HEK293 (cell line): ENCODE results near the gene KCND2.

Experiments used
- CTCF ChIA-PET: fragments of 350-600 bp; formaldehyde crosslinking; extraction: SDS; loops from one replicate; lab custom pipeline; 2021; ENCODE audit warnings: antibody characterized with exemption; lab: Yijun Ruan, JAX
- POLR2A ChIA-PET: fragments of 300-600 bp; formaldehyde crosslinking; extraction: SDS; loops from one replicate; lab custom pipeline; 2020; ENCODE audit warnings: antibody characterized with exemption, inconsistent platforms; lab: Yijun Ruan, JAX
- H3K27ac ChIP-seq: fragments of 200-500 bp; sonication (Bioruptor generic); 2 replicates; pipeline ENCODE4 v1.5.1; 2014; ENCODE audit warnings: low read depth, low read length, control low read depth, inconsistent platforms; ENCODE audit errors: extremely low read depth
- H3K36me3 ChIP-seq, 2 experiments: fragments of 200-500 bp in 1 of 2; sonication (Bioruptor generic) in 1 of 2; 1 replicate in 1 of 2; 2 replicates in 1 of 2; pipeline ENCODE4 v1.5.1; 2014 to 2017; ENCODE audit warnings: inconsistent platforms in 2 of 2, low read length in 2 of 2; ENCODE audit not compliant: control insufficient read depth in 2 of 2, insufficient read depth in 1 of 2
- H3K4me1 ChIP-seq: fragments of 200-500 bp; sonication (Bioruptor generic); 2 replicates; pipeline ENCODE4 v1.5.1; 2014; ENCODE audit warnings: mild to moderate bottlenecking, low read length, inconsistent platforms; ENCODE audit not compliant: control insufficient read depth, insufficient read depth
- H3K4me3 ChIP-seq: 2 replicates; pipeline ENCODE4 v1.5.1; 2011; ENCODE audit warnings: low read depth, mild to moderate bottlenecking, control low read depth, low read length, moderate library complexity
- H3K9me3 ChIP-seq: fragments of 200-500 bp; sonication (Bioruptor generic); 2 replicates; pipeline ENCODE4 v1.5.1; 2014; ENCODE audit warnings: low read depth, low read length, inconsistent platforms; ENCODE audit not compliant: control insufficient read depth, insufficient read depth
- AEBP2 ChIP-seq: fragments of 450-650 bp; formaldehyde crosslinking; IDR thresholded peaks from 2 replicates; pipeline ENCODE4 v1.5.1; 2016; ENCODE audit warnings: missing biosample characterization, missing genetic modification characterization, borderline replicate concordance
- CTCF ChIP-seq: fragments of 450-650 bp; formaldehyde crosslinking; IDR thresholded peaks from 2 replicates; pipeline ENCODE4 v1.5.1; 2016; ENCODE audit warnings: missing biosample characterization, missing genetic modification characterization
- GLIS1 ChIP-seq: fragments of 450-650 bp; formaldehyde crosslinking; IDR thresholded peaks from 2 replicates; pipeline ENCODE4 v1.5.1; 2016; ENCODE audit warnings: missing biosample characterization, missing genetic modification characterization
- KLF1 ChIP-seq: fragments of 450-650 bp; formaldehyde crosslinking; IDR thresholded peaks from 2 replicates; pipeline ENCODE4 v1.5.1; 2016; ENCODE audit warnings: missing biosample characterization, missing genetic modification characterization
- MEIS1 ChIP-seq: sonication (generic); formaldehyde crosslinking; IDR thresholded peaks from 2 replicates; pipeline ENCODE4 v1.8.1; 2022; ENCODE audit warnings: missing genetic modification reagents, mild to moderate bottlenecking, borderline replicate concordance
- SP7 ChIP-seq: fragments of 450-650 bp; formaldehyde crosslinking; IDR thresholded peaks from 2 replicates; pipeline ENCODE4 v1.5.1; 2016; ENCODE audit warnings: missing biosample characterization, missing genetic modification characterization
- TSHZ1 ChIP-seq: fragments of 450-650 bp; formaldehyde crosslinking; IDR thresholded peaks from 2 replicates; pipeline ENCODE4 v1.5.1; 2016; ENCODE audit warnings: missing biosample characterization, missing genetic modification characterization, borderline replicate concordance
- ZBTB11 ChIP-seq: fragments of 450-650 bp; formaldehyde crosslinking; conservative IDR thresholded peaks from 2 replicates; pipeline ENCODE4 v1.5.1; 2016; ENCODE audit warnings: low read depth, missing biosample characterization, missing genetic modification characterization
- ZBTB44 ChIP-seq: fragments of 450-650 bp; IDR thresholded peaks from 2 replicates; pipeline ENCODE4 v1.5.1; 2018; ENCODE audit warnings: missing biosample characterization, mild to moderate bottlenecking, missing genetic modification characterization
- ZFP37 ChIP-seq: fragments of 450-650 bp; formaldehyde crosslinking; IDR thresholded peaks from 2 replicates; pipeline ENCODE4 v1.5.1; 2016; ENCODE audit warnings: missing biosample characterization, missing genetic modification characterization
- ZFP69B ChIP-seq: fragments of 450-650 bp; formaldehyde crosslinking; IDR thresholded peaks from 2 replicates; pipeline ENCODE4 v1.5.1; 2016; ENCODE audit warnings: missing biosample characterization, missing genetic modification characterization
- ZNF112 ChIP-seq: fragments of 450-650 bp; formaldehyde crosslinking; IDR thresholded peaks from 2 replicates; pipeline ENCODE4 v1.5.0; 2017; ENCODE audit warnings: missing biosample characterization, missing genetic modification characterization
- ZNF202 ChIP-seq: fragments of 450-650 bp; formaldehyde crosslinking; IDR thresholded peaks from 2 replicates; pipeline ENCODE4 v1.5.1; 2016; ENCODE audit warnings: missing biosample characterization, missing genetic modification characterization, borderline replicate concordance
- ZNF292 ChIP-seq: fragments of 450-650 bp; formaldehyde crosslinking; IDR thresholded peaks from 2 replicates; pipeline ENCODE4 v1.5.1; 2016; ENCODE audit warnings: low read depth, missing biosample characterization, missing genetic modification characterization, borderline replicate concordance
- ZNF311 ChIP-seq: fragments of 450-650 bp; formaldehyde crosslinking; IDR thresholded peaks from 2 replicates; pipeline ENCODE4 v1.5.1; 2017; ENCODE audit warnings: missing biosample characterization, missing genetic modification characterization, borderline replicate concordance
- ZNF341 ChIP-seq: fragments of 450-650 bp; formaldehyde crosslinking; IDR thresholded peaks from 2 replicates; pipeline ENCODE4; 2016; ENCODE audit warnings: low read depth, missing biosample characterization, missing genetic modification characterization
- ZNF501 ChIP-seq: fragments of 450-650 bp; formaldehyde crosslinking; IDR thresholded peaks from 2 replicates; pipeline ENCODE4 v1.5.1; 2016; ENCODE audit warnings: missing biosample characterization, missing genetic modification characterization
- ZNF558 ChIP-seq: fragments of 450-650 bp; formaldehyde crosslinking; IDR thresholded peaks from 2 replicates; pipeline ENCODE4 v1.5.1; 2016; ENCODE audit warnings: missing biosample characterization, missing genetic modification characterization
- ZNF561 ChIP-seq: fragments of 450-650 bp; IDR thresholded peaks from 2 replicates; pipeline ENCODE4 v1.5.1; 2018; ENCODE audit warnings: missing biosample characterization, missing genetic modification characterization, borderline replicate concordance
- ZNF596 ChIP-seq: fragments of 450-650 bp; IDR thresholded peaks from 2 replicates; pipeline ENCODE4 v1.5.0; 2018; ENCODE audit warnings: missing biosample characterization, mild to moderate bottlenecking, missing genetic modification characterization, moderate library complexity
- ZNF654 ChIP-seq: fragments of 450-650 bp; formaldehyde crosslinking; IDR thresholded peaks from 2 replicates; pipeline ENCODE4 v1.5.1; 2016; ENCODE audit warnings: low read depth, missing biosample characterization, missing genetic modification characterization
- ZXDB ChIP-seq: fragments of 450-650 bp; formaldehyde crosslinking; IDR thresholded peaks from 2 replicates; pipeline ENCODE4 v1.5.1; 2016; ENCODE audit warnings: missing biosample characterization, missing genetic modification characterization

The KCND2 gene

GRCh38 chr7:120553491-120553890 is 280.5 kb downstream of the KCND2 start:
- Histone ChIP-seq H3K4me1 (0 out of 2 replicates have a peak, but pooled peaks cover 3% of the 10 kb centered on the region), H3K9me3 (no peaks in the 10 kb centered on the region), H3K36me3 (no peaks in the 10 kb centered on the region), H3K4me3 (no peak overlapping the region), H3K27ac (no peak overlapping the region)
- no peak for TF ChIP-seq AEBP2 (tag by site-specific recombination)
- TF ChIP-seq ZXDB (tag by site-specific recombination), result no peak
- no peak for TF ChIP-seq ZNF341 (tag by site-specific recombination)
- TF ChIP-seq TSHZ1 (tag by site-specific recombination), result no peak
- TF ChIP-seq ZFP69B (tag by site-specific recombination), result no peak
- TF ChIP-seq ZNF561, result no peak
- no peak for TF ChIP-seq KLF1 (tag by site-specific recombination)
- no peak for TF ChIP-seq ZNF558 (tag by site-specific recombination)
- no peak for TF ChIP-seq SP7 (tag by site-specific recombination)
- no peak for TF ChIP-seq ZBTB11 (tag by site-specific recombination)
- no peak for TF ChIP-seq MEIS1 (CRISPR knock-in tag)
- ChIA-PET CTCF (interaction anchor here (1.2 to 5.4 kb wide), 2 partner anchors 280 to 619 kb away, joined by 4 to 42 read pairs; partner anchors contain the start of gene KCND2), POLR2A (no interaction called here)

GRCh38 chr7:120554960-120555571 is 282.1 kb downstream of the KCND2 start:
- Histone ChIP-seq H3K36me3 (no peaks in the 10 kb centered on the region), H3K9me3 (no peaks in the 10 kb centered on the region), H3K4me3 (no peak overlapping the region), H3K4me1 (0 out of 2 replicates have a peak, but pooled peaks cover 2% of the 10 kb centered on the region), H3K27ac (no peak overlapping the region)
- ChIA-PET POLR2A (no interaction called here), CTCF (interaction anchor here (0.6 to 5.4 kb wide), 18 partner anchors 8 to 1281 kb away, joined by 3 to 42 read pairs (median 3); partner anchors contain the start of gene KCND2)
- TF ChIP-seq ZFP37 (tag by site-specific recombination) (no peak), CTCF (tag by site-specific recombination) (peak; percentile 17; the same call in 1 of the 2 replicates), ZNF112 (no peak), ZNF501 (no peak), ZNF311 (tag by site-specific recombination) (no peak), ZNF596 (tag by site-specific recombination) (no peak), ZBTB44 (no peak), ZNF292 (tag by site-specific recombination) (no peak), ZNF202 (tag by site-specific recombination) (no peak), GLIS1 (tag by site-specific recombination) (0 out of 2 replicates have a peak, but pooled peaks have one; percentile 10), ZNF654 (tag by site-specific recombination) (peak; percentile 83)
